SU-DHL-6 (cell line): Measurements from ENCODE around the gene CD6.

Source experiments
- EZH2phosphoT487 ChIP-seq: fragments of 200-600 bp; sonication (generic), shearing (Covaris generic); conservative IDR thresholded peaks from 2 replicates; pipeline ENCODE4 v1.6.1; 2018; ENCODE audit warnings: mild to moderate bottlenecking, antibody characterized with exemption, low read length, moderate library complexity, mixed read lengths
- TF ChIP-seq, protein P1 (sequence below): fragments of 200-600 bp; sonication (generic); IDR thresholded peaks from one replicate; pipeline ENCODE4 v1.5.1; 2017; ENCODE audit warnings: antibody characterized with exemption, mild to moderate bottlenecking, low read length, moderate library complexity; ENCODE audit not compliant: insufficient read depth, poor library complexity, severe bottlenecking

DNA sequence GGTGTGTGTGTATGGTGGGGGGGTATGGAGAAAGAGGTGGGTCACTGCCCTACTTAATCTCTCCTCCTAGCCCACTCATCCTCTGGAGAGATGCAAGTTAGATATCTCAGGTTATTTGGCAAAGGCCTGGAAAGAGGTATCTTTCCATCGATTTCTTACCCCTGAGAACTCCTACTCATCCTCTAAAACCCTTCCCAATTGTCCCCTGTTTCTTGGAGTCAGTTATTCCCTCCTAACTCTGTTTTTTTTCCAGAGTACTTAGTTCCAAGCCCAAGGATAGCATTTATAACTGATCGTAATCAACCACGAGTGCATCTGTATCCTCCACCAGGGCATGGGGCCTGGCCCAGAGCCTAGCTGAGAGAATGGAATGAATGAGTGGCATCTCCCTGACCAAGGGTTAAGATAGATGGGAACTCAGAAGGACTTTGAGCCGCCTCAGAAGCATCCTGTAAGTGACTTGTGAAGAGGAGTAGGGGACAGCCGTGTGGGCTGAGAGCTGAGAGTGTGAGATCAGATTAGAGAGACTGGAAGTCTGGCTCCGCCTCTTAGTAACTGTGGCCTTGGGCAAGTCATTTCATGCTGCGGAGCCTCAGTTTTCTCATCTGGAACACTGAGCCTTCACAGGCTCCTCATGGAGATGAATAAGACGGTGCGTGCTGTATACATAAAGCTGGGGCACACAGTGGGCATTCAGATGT, 16.2 kb downstream of the CD6 start:
- TF ChIP-seq, protein P1, sequence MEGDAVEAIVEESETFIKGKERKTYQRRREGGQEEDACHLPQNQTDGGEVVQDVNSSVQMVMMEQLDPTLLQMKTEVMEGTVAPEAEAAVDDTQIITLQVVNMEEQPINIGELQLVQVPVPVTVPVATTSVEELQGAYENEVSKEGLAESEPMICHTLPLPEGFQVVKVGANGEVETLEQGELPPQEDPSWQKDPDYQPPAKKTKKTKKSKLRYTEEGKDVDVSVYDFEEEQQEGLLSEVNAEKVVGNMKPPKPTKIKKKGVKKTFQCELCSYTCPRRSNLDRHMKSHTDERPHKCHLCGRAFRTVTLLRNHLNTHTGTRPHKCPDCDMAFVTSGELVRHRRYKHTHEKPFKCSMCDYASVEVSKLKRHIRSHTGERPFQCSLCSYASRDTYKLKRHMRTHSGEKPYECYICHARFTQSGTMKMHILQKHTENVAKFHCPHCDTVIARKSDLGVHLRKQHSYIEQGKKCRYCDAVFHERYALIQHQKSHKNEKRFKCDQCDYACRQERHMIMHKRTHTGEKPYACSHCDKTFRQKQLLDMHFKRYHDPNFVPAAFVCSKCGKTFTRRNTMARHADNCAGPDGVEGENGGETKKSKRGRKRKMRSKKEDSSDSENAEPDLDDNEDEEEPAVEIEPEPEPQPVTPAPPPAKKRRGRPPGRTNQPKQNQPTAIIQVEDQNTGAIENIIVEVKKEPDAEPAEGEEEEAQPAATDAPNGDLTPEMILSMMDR, result no peak
- TF ChIP-seq EZH2phosphoT487, result no peak
